Nephron progenitor cell (in vitro differentiated cells): ENCODE data around the gene CTDSPL.

ENCODE experiments used
- DNase-seq: peaks from one replicate; pipeline ENCODE4 v3.0.0; 2021
- H3K27ac Mint-ChIP-seq: 2 replicates; pipeline ENCODE4 v1.8.0; 2021; ENCODE audit warnings: mild to moderate bottlenecking, moderate library complexity, mixed read lengths
- H3K27me3 Mint-ChIP-seq: 2 replicates; pipeline ENCODE4 v1.8.0; 2021; ENCODE audit warnings: mild to moderate bottlenecking, low read depth, mixed read lengths; ENCODE audit not compliant: poor library complexity
- H3K36me3 Mint-ChIP-seq: 2 replicates; pipeline ENCODE4 v1.8.0; 2021; ENCODE audit warnings: low read depth, mixed read lengths
- H3K4me1 Mint-ChIP-seq: 2 replicates; pipeline ENCODE4 v1.8.0; 2021; ENCODE audit warnings: mixed read lengths
- H3K4me3 Mint-ChIP-seq: 2 replicates; pipeline ENCODE4 v1.8.0; 2021; ENCODE audit warnings: mild to moderate bottlenecking, moderate library complexity, mixed read lengths
- H3K9me3 Mint-ChIP-seq: 2 replicates; pipeline ENCODE4 v1.8.0; 2021; ENCODE audit warnings: mild to moderate bottlenecking, moderate library complexity, mixed read lengths
- TF ChIP-seq, protein P1 (sequence below): fragments of 200-600 bp; sonication (generic); IDR thresholded peaks from 2 replicates; pipeline ENCODE4 v1.5.0; 2021; ENCODE audit warnings: antibody characterized with exemption

CTDSPL gene

DNA sequence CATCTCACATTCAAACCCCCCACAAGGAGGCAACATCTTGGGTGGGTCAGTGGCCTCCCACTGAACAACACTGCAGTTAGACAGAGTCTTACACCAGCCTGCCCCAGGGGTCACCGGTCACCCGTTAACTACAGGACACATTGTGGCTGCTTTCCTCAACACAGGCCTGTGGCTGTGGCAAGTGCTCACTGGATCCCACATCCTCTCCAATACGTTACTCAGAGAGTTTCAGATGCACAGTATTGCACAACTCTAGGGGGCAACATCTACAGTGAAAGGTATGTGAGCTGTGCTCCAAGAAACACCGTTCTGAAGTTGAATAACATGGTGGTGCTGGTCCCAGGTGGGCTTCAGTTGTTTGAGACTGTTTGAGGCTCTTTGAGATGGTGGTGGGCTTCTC is 41.0 kb downstream of the CTDSPL start:
- Mint-ChIP-seq H3K36me3 (peaks cover 12% of the 10 kb centered on the region), H3K4me3 (no peak overlapping the region), H3K4me1 (peaks cover 55% of the 10 kb centered on the region), H3K9me3 (no peaks in the 10 kb centered on the region), H3K27me3 (no peaks in the 10 kb centered on the region), H3K27ac (peak overlapping the region; percentile 27)
- TF ChIP-seq, protein P1, sequence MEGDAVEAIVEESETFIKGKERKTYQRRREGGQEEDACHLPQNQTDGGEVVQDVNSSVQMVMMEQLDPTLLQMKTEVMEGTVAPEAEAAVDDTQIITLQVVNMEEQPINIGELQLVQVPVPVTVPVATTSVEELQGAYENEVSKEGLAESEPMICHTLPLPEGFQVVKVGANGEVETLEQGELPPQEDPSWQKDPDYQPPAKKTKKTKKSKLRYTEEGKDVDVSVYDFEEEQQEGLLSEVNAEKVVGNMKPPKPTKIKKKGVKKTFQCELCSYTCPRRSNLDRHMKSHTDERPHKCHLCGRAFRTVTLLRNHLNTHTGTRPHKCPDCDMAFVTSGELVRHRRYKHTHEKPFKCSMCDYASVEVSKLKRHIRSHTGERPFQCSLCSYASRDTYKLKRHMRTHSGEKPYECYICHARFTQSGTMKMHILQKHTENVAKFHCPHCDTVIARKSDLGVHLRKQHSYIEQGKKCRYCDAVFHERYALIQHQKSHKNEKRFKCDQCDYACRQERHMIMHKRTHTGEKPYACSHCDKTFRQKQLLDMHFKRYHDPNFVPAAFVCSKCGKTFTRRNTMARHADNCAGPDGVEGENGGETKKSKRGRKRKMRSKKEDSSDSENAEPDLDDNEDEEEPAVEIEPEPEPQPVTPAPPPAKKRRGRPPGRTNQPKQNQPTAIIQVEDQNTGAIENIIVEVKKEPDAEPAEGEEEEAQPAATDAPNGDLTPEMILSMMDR = no peak
- no peak for DNase-seq

DNA sequence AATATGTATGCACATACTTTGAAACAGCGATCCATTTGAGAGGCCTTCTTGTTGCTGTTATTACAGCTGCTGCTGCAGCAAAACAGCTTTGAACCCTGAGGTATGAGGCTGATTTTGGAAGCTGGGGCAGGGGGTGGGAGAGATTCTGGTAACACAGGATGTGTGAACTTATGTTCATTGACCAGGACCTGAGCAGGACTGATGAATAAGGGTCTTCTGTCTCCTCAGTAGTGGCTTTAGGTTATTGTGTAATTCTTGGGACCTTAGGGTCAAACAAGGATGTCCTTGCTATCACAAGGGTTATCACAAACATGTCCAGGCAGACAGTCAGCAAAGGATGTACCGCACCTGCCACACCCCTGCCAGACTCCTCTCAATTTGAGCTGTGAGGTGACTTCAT is 41.6 kb downstream of the CTDSPL start:
- H3K27me3 Mint-ChIP-seq = no peaks in the 10 kb centered on the region
- DNase-seq = no peak
- no peaks in the 10 kb centered on the region for H3K9me3 Mint-ChIP-seq
- H3K27ac Mint-ChIP-seq = no peak overlapping the region
- peaks cover 12% of the 10 kb centered on the region for H3K36me3 Mint-ChIP-seq
- TF ChIP-seq, protein P1 = no peak
- peaks cover 62% of the 10 kb centered on the region for H3K4me1 Mint-ChIP-seq
- H3K4me3 Mint-ChIP-seq = no peak overlapping the region

DNA sequence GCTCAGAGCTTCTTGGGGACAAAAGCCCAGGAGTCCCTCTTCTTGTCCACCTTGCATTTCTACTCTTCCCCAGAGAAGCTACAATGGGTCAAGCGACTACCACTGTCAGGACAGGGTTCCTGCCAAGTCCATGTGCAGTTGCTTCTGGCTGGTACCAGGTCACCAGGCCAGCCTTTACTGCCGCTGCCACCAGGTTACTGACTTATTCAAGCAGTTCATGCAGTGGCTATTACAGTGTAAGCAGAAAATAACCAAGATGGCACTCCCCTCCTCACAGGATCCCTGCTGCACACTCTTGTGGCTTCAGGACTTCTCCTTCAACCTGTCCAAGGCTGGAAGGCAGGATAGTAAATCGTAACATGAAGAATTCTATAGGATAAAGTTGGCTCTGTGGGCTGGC is 42.1 kb downstream of the CTDSPL start:
- no peak for DNase-seq
- H3K4me3 Mint-ChIP-seq = no peak overlapping the region
- H3K27me3 Mint-ChIP-seq = no peaks in the 10 kb centered on the region
- peaks cover 62% of the 10 kb centered on the region for H3K4me1 Mint-ChIP-seq
- peaks cover 12% of the 10 kb centered on the region for H3K36me3 Mint-ChIP-seq
- H3K9me3 Mint-ChIP-seq = no peaks in the 10 kb centered on the region
- TF ChIP-seq, protein P1 = no peak
- H3K27ac Mint-ChIP-seq = no peak overlapping the region

- no peak overlapping the region for H3K4me3 Mint-ChIP-seq
- TF ChIP-seq, protein P1 = no peak
- H3K9me3 Mint-ChIP-seq = no peaks in the 10 kb centered on the region
- no peaks in the 10 kb centered on the region for H3K27me3 Mint-ChIP-seq
- H3K4me1 Mint-ChIP-seq = peaks cover 57% of the 10 kb centered on the region
- DNase-seq = no peak
- H3K36me3 Mint-ChIP-seq = peaks cover 15% of the 10 kb centered on the region
- peak overlapping the region; percentile 32 for H3K27ac Mint-ChIP-seq
Observed at GRCh38 chr3:37904601-37905000, 42.9 kb downstream of the CTDSPL start.

GRCh38 chr3:37905346-37905745 is 43.7 kb downstream of the CTDSPL start:
- H3K27me3 Mint-ChIP-seq = no peaks in the 10 kb centered on the region
- H3K9me3 Mint-ChIP-seq = no peaks in the 10 kb centered on the region
- no peak for DNase-seq
- TF ChIP-seq, protein P1 = no peak
- no peak overlapping the region for H3K4me3 Mint-ChIP-seq
- H3K4me1 Mint-ChIP-seq = peaks cover 59% of the 10 kb centered on the region
- H3K27ac Mint-ChIP-seq = peak overlapping the region; percentile 73
- H3K36me3 Mint-ChIP-seq = peaks cover 15% of the 10 kb centered on the region

GRCh38 chr3:37905987-37906674 is 44.5 kb downstream of the CTDSPL start:
- Mint-ChIP-seq H3K36me3 (peaks cover 21% of the 10 kb centered on the region), H3K9me3 (no peaks in the 10 kb centered on the region), H3K27me3 (no peaks in the 10 kb centered on the region), H3K27ac (peak overlapping the region; percentile 95), H3K4me3 (peak overlapping the region; percentile 48), H3K4me1 (peaks cover 67% of the 10 kb centered on the region)
- TF ChIP-seq, protein P1 = no peak
- no peak for DNase-seq
